Measurements from ENCODE around the gene HSD11B1.

- TF ChIP-seq POLR2A (IDR thresholded peaks at IDR 0.05) (no peak), CTCF (IDR thresholded peaks at IDR 0.05) (no peak)
Measured at GRCh38 chr1:209752890-209753289, 48.2 kb downstream of the HSD11B1 start.
